Neural cell (in vitro differentiated cells): ENCODE data around the gene CIROP. TPM values are rescaled to one million over a fixed set of nuclear protein-coding genes. Genes with fewer than 3 reads are reported as not detected.

Source experiments
- H2AFZ ChIP-seq: fragments of 200-600, 300-800 bp; sonication (generic), shearing (Covaris generic); 2 replicates; pipeline ENCODE4 v1.6.0; 2014; ENCODE audit warnings: low read depth, mild to moderate bottlenecking, antibody characterized with exemption, low read length, moderate library complexity
- H3F3A ChIP-seq: fragments of 200-600 bp; shearing (Covaris generic); 2 replicates; pipeline ENCODE4 v1.6.1; 2016; ENCODE audit warnings: mild to moderate bottlenecking, moderate library complexity, mixed read lengths, antibody characterized with exemption, low read length; ENCODE audit not compliant: insufficient read depth, poor library complexity, severe bottlenecking
- H3K27ac ChIP-seq: fragments of 200-600, 300-800 bp; sonication (generic), shearing (Covaris generic); 2 replicates; pipeline ENCODE4 v1.5.1; 2014; ENCODE audit warnings: mild to moderate bottlenecking, low read length, moderate library complexity
- H3K27me3 ChIP-seq: fragments of 300-800, 200-600 bp; sonication (generic), shearing (Covaris generic); 2 replicates; pipeline ENCODE4 v1.6.0; 2014; ENCODE audit warnings: mild to moderate bottlenecking, low read depth, low read length, moderate library complexity; ENCODE audit not compliant: insufficient read depth
- H3K36me3 ChIP-seq: fragments of 300-800, 200-600 bp; sonication (generic), shearing (Covaris generic); 2 replicates; pipeline ENCODE4 v1.5.1; 2014; ENCODE audit warnings: mild to moderate bottlenecking, antibody characterized with exemption, low read length, moderate library complexity; ENCODE audit not compliant: insufficient read depth
- H3K4me2 ChIP-seq: fragments of 300-800, 200-600 bp; sonication (generic), shearing (Covaris generic); 2 replicates; pipeline ENCODE4 v1.6.0; 2014; ENCODE audit warnings: mild to moderate bottlenecking, low read length
- H3K4me3 ChIP-seq: fragments of 300-800, 200-600 bp; sonication (generic), shearing (Covaris generic); 2 replicates; pipeline ENCODE4 v1.5.1; 2014; ENCODE audit warnings: mild to moderate bottlenecking, low read length, moderate library complexity
- H3K79me2 ChIP-seq: fragments of 200-600 bp; shearing (Covaris generic); replicated peaks from 2 replicates; pipeline ENCODE4 v1.6.0; 2014; ENCODE audit warnings: mild to moderate bottlenecking, low read length, moderate library complexity; ENCODE audit not compliant: insufficient read depth
- H3K9ac ChIP-seq: fragments of 300-800, 200-600 bp; sonication (generic), shearing (Covaris generic); 2 replicates; pipeline ENCODE4 v1.6.1; 2016; ENCODE audit warnings: mild to moderate bottlenecking, low read length, mixed read lengths
- H3K9me2 ChIP-seq: fragments of 200-600 bp; shearing (Covaris generic); 2 replicates; pipeline ENCODE4 v1.6.1; 2016; ENCODE audit warnings: mild to moderate bottlenecking, low read length, mixed read lengths; ENCODE audit not compliant: insufficient read depth
- H3K9me3 ChIP-seq: fragments of 200-600, 300-800 bp; sonication (generic), shearing (Covaris generic); 2 replicates; pipeline ENCODE4 v1.6.1; 2016; ENCODE audit warnings: mild to moderate bottlenecking, mixed run types, low read length, moderate library complexity, mixed read lengths
- H4K20me1 ChIP-seq: fragments of 200-600 bp; shearing (Covaris generic); 2 replicates; pipeline ENCODE4 v1.6.1; 2016; ENCODE audit warnings: mild to moderate bottlenecking, mixed run types; ENCODE audit not compliant: insufficient read depth
- EP300 ChIP-seq: fragments of 450-650 bp; conservative IDR thresholded peaks from 2 replicates; pipeline ENCODE4 v1.6.1; 2014; ENCODE audit warnings: antibody characterized with exemption, mild to moderate bottlenecking, moderate library complexity; ENCODE audit not compliant: poor library complexity, severe bottlenecking
- EZH2 ChIP-seq: fragments of 200-600, 300-800 bp; shearing (Covaris generic), sonication (generic); IDR thresholded peaks from 2 replicates; pipeline ENCODE4 v1.6.1; 2014; ENCODE audit warnings: antibody characterized with exemption, low read length, borderline replicate concordance, mild to moderate bottlenecking; ENCODE audit not compliant: insufficient read depth, poor library complexity, severe bottlenecking
- MXI1 ChIP-seq: fragments of 450-650 bp; conservative IDR thresholded peaks from 2 replicates; pipeline ENCODE4 v1.6.1; 2014; ENCODE audit warnings: antibody characterized with exemption, mild to moderate bottlenecking; ENCODE audit not compliant: poor library complexity, severe bottlenecking
- POLR2AphosphoS5 ChIP-seq: IDR thresholded peaks from 2 replicates; pipeline ENCODE4 v1.6.1; 2012
- RAD21 ChIP-seq: fragments of 450-650 bp; conservative IDR thresholded peaks from 2 replicates; pipeline ENCODE4 v1.6.1; 2014; ENCODE audit warnings: antibody characterized with exemption, mild to moderate bottlenecking, moderate library complexity
- REST ChIP-seq: IDR thresholded peaks from 2 replicates; pipeline ENCODE4 v1.6.1; 2012; ENCODE audit warnings: borderline replicate concordance
- SMC3 ChIP-seq: fragments of 450-650 bp; conservative IDR thresholded peaks from 2 replicates; pipeline ENCODE4 v1.6.1; 2014; ENCODE audit warnings: antibody characterized with exemption, mild to moderate bottlenecking, moderate library complexity; ENCODE audit not compliant: poor library complexity
- TAF1 ChIP-seq: IDR thresholded peaks from 2 replicates; pipeline ENCODE4 v1.6.1; 2012; ENCODE audit warnings: low read depth
- polyA plus RNA-seq: library from polyadenylated mRNA; depleted of rRNA; stranded (reverse); fragments of >200 nt; gene quantifications from 2 replicates; pipeline ENCODE4 v1.2.3, GENCODE V29; 2014
- TF ChIP-seq, protein P1 (sequence below): fragments of 450-650 bp; IDR thresholded peaks from 2 replicates; pipeline ENCODE4 v1.5.1; 2014; ENCODE audit warnings: antibody characterized with exemption, mild to moderate bottlenecking, moderate library complexity; ENCODE audit not compliant: poor library complexity, severe bottlenecking

CIROP gene
- polyA plus RNA-seq, 1 donor from 2014 or later, result not detected

- H3F3A ChIP-seq, result no peaks in the 10 kb centered on the region
- no peak overlapping the region for H2AFZ ChIP-seq
- no peaks in the 10 kb centered on the region for H4K20me1 ChIP-seq
- H3K4me3 ChIP-seq, result no peak overlapping the region
- H3K27me3 ChIP-seq, result no peaks in the 10 kb centered on the region
- H3K9ac ChIP-seq, result no peak overlapping the region
- no peak overlapping the region for H3K27ac ChIP-seq
- H3K36me3 ChIP-seq, result no peaks in the 10 kb centered on the region
- TF ChIP-seq REST (no peak), MXI1 (no peak), POLR2AphosphoS5 (no peak), RAD21 (no peak), EZH2 (no peak), TAF1 (no peak), EP300 (no peak), SMC3 (no peak)
- TF ChIP-seq, protein P1, sequence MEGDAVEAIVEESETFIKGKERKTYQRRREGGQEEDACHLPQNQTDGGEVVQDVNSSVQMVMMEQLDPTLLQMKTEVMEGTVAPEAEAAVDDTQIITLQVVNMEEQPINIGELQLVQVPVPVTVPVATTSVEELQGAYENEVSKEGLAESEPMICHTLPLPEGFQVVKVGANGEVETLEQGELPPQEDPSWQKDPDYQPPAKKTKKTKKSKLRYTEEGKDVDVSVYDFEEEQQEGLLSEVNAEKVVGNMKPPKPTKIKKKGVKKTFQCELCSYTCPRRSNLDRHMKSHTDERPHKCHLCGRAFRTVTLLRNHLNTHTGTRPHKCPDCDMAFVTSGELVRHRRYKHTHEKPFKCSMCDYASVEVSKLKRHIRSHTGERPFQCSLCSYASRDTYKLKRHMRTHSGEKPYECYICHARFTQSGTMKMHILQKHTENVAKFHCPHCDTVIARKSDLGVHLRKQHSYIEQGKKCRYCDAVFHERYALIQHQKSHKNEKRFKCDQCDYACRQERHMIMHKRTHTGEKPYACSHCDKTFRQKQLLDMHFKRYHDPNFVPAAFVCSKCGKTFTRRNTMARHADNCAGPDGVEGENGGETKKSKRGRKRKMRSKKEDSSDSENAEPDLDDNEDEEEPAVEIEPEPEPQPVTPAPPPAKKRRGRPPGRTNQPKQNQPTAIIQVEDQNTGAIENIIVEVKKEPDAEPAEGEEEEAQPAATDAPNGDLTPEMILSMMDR, result no peak
- no peak overlapping the region for H3K4me2 ChIP-seq
- H3K9me3 ChIP-seq, result no peaks in the 10 kb centered on the region
- peaks cover 6% of the 10 kb centered on the region for H3K79me2 ChIP-seq
- H3K9me2 ChIP-seq, result no peaks in the 10 kb centered on the region
Observed at GRCh38 chr14:23052182-23052623, 52.6 kb downstream of the CIROP start.

DNA sequence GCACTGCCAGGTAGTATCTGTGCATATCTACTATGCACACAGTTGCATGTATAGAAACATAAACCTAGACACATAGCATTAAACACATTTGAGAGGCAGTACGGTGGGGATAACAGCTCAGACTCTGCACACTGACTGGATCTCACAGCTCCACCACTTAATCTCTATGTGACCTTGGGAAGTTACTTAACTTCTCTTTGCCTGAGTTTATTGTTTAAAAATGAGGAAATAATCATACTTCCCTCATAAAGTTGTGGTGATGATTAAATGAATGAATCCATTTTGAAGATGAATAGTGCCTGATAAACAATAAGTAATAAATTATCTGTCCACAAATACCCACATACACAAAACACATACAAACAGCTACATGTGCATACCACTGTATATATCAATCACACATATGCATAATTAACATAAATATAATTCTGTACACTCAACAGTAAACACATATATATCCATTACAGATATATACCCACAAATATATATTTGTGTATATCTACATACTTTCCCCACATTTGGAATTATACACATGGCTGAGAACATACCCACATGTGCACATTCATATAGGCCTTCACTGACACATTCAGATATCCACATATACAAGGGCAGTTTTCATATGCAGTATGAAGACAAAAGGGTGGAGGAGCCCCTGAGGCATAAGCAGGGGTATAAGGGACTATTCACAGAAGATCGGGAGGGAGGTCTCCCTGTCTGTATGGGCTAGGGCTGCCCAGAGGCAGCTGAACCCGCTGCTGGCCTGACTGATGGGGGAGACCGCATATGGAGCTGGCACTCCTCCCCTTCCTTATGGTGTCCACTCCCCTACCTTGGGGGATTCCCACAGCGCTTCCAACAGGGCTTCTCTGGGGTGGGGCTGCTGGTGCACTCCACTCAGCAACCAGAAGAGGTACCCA is 53.4 kb downstream of the CIROP start:
- Histone ChIP-seq H3K27ac (no peak overlapping the region), H2AFZ (no peak overlapping the region), H3F3A (no peaks in the 10 kb centered on the region), H3K9me2 (no peaks in the 10 kb centered on the region), H3K4me3 (no peak overlapping the region), H3K4me2 (no peak overlapping the region), H3K9ac (no peak overlapping the region), H3K27me3 (no peaks in the 10 kb centered on the region), H3K79me2 (peaks cover 6% of the 10 kb centered on the region), H3K36me3 (no peaks in the 10 kb centered on the region), H4K20me1 (no peaks in the 10 kb centered on the region), H3K9me3 (no peaks in the 10 kb centered on the region)
- TF ChIP-seq EP300, result no peak
- no peak for TF ChIP-seq MXI1
- no peak for TF ChIP-seq TAF1
- TF ChIP-seq POLR2AphosphoS5, result no peak

Other genes with a start within 250 kb of the CIROP start
- gene LRP10, start 233.2 kb downstream of the CIROP start, polyA plus RNA-seq, result 0.22 and 1.1 TPM in 2 replicates
- gene REM2, start 221.8 kb downstream of the CIROP start, polyA plus RNA-seq, result 28.6 and 31.1 TPM in 2 replicates
- 83.7 and 96.7 TPM in 2 replicates for gene RBM23, start 185.8 kb downstream of the CIROP start, polyA plus RNA-seq
- 102 and 114 TPM in 2 replicates for gene PRMT5, start 175.6 kb downstream of the CIROP start, polyA plus RNA-seq
- 3.2 and 12.1 TPM in 2 replicates for gene HAUS4, start 147.9 kb downstream of the CIROP start, polyA plus RNA-seq
- 0.52 and 1.9 TPM in 2 replicates for gene AJUBA, start 122.4 kb downstream of the CIROP start, polyA plus RNA-seq
- gene C14orf93, start 94.8 kb downstream of the CIROP start, polyA plus RNA-seq, result 4.7 and 7.1 TPM in 2 replicates
- 147 and 168 TPM in 2 replicates for gene PSMB5, start 70.1 kb downstream of the CIROP start, polyA plus RNA-seq
- gene PSMB11, start 62.8 kb downstream of the CIROP start, polyA plus RNA-seq, result not detected in 2 replicates
- 31.7 and 37.0 TPM in 2 replicates for gene CDH24, start 47.5 kb downstream of the CIROP start, polyA plus RNA-seq
- 132 and 143 TPM in 2 replicates for gene ACIN1, start 9.9 kb downstream of the CIROP start, polyA plus RNA-seq
- gene C14orf119, start 9.5 kb downstream of the CIROP start, polyA plus RNA-seq, result 23.3 and 26.4 TPM in 2 replicates
- not detected in 2 replicates for gene CEBPE, start 14.3 kb upstream of the CIROP start, polyA plus RNA-seq
- gene SLC7A8, start 78.7 kb upstream of the CIROP start, polyA plus RNA-seq, result 0.21 and 1.7 TPM in 2 replicates
- gene RNF212B, start 132.9 kb upstream of the CIROP start, polyA plus RNA-seq, result not detected in 2 replicates
- 4.4 and 6.6 TPM in 2 replicates for gene HOMEZ, start 181.1 kb upstream of the CIROP start, polyA plus RNA-seq
- gene PPP1R3E, start 197.9 kb upstream of the CIROP start, polyA plus RNA-seq, result 16.1 and 17.2 TPM in 2 replicates
- 35.8 and 50.8 TPM in 2 replicates for gene BCL2L2, start 201.8 kb upstream of the CIROP start, polyA plus RNA-seq
- 431 and 532 TPM in 2 replicates for gene PABPN1, start 216.5 kb upstream of the CIROP start, polyA plus RNA-seq
- gene SLC22A17, start 247.9 kb upstream of the CIROP start, polyA plus RNA-seq, result 182 and 201 TPM in 2 replicates